IMR-90 (cell line): ENCODE results near the gene TMEM126B. TPM values are rescaled to one million over a fixed set of nuclear protein-coding genes. Genes with fewer than 3 reads are reported as not detected.

Experiments
- ATAC-seq: fragments of 200-7000 bp; cut with Tn5 transposase; 2 replicates; pipeline ENCODE4 v1.9.1; 2020; ENCODE audit warnings: low read depth, mild to moderate bottlenecking, moderate library complexity
- BruUV-seq: library from RNA; stranded (reverse); fragments of 400-500 nt; replicated peaks from 2 replicates; lab custom pipeline; 2021; lab: Mats Ljungman, UMichigan
- CTCF ChIA-PET: fragments of 300-600 bp; formaldehyde crosslinking; extraction: SDS; loops from one replicate; lab custom pipeline; 2021; ENCODE audit warnings: antibody characterized with exemption; lab: Yijun Ruan, JAX
- POLR2A ChIA-PET: fragments of 300-600 bp; sonication (Branson Sonifier 250); formaldehyde crosslinking; loops from one replicate; lab custom pipeline; 2022; ENCODE audit warnings: antibody characterized with exemption; ENCODE audit not compliant: unreplicated experiment; lab: Charles Lee
- DNase-seq: peaks from one replicate; pipeline ENCODE4 v3.0.0; 2013
- H2AFZ ChIP-seq: replicated peaks from 2 replicates; pipeline ENCODE3; 2013; ENCODE audit warnings: low read length, mild to moderate bottlenecking; ENCODE audit not compliant: poor library complexity
- H2AK5ac ChIP-seq: 2 replicates; pipeline ENCODE4 v1.6.1; 2013; ENCODE audit warnings: low read depth, low read length, inconsistent platforms
- H2AK9ac ChIP-seq: replicated peaks from 2 replicates; pipeline ENCODE3; 2013; ENCODE audit warnings: mild to moderate bottlenecking, low read depth, low read length, moderate library complexity; ENCODE audit not compliant: poor library complexity
- H2BK120ac ChIP-seq: 2 replicates; pipeline ENCODE4 v1.6.1; 2013; ENCODE audit warnings: low read depth, low read length, inconsistent platforms
- H2BK15ac ChIP-seq: 3 replicates; pipeline ENCODE4 v1.6.1; 2013; ENCODE audit warnings: low read depth, low read length, inconsistent platforms
- H2BK20ac ChIP-seq: 2 replicates; pipeline ENCODE4 v1.6.1; 2013; ENCODE audit warnings: low read depth, mild to moderate bottlenecking, inconsistent platforms, low read length, moderate library complexity
- H2BK5ac ChIP-seq: 2 replicates; pipeline ENCODE4 v1.6.1; 2013; ENCODE audit warnings: mild to moderate bottlenecking, low read depth, low read length, inconsistent platforms; ENCODE audit not compliant: poor library complexity, severe bottlenecking
- H3K14ac ChIP-seq: replicated peaks from 2 replicates; pipeline ENCODE4 v1.6.1; 2013; ENCODE audit warnings: low read depth, low read length, inconsistent platforms
- H3K18ac ChIP-seq: 2 replicates; pipeline ENCODE4 v1.6.1; 2013; ENCODE audit warnings: low read depth, low read length, control low read depth
- H3K23ac ChIP-seq: 2 replicates; pipeline ENCODE4 v1.6.1; 2013; ENCODE audit warnings: low read depth, low read length, inconsistent platforms
- H3K27ac ChIP-seq: 2 replicates; pipeline ENCODE4 v1.5.1; 2013; ENCODE audit warnings: mild to moderate bottlenecking, control low read depth, low read length; ENCODE audit not compliant: insufficient read depth
- H3K27me3 ChIP-seq: 2 replicates; pipeline ENCODE4 v1.6.1; 2013; ENCODE audit warnings: low read length; ENCODE audit not compliant: control insufficient read depth, insufficient read depth
- H3K36me3 ChIP-seq: 2 replicates; pipeline ENCODE4 v1.6.1; 2013; ENCODE audit warnings: low read length, mixed read lengths; ENCODE audit not compliant: control insufficient read depth, insufficient read depth
- H3K4ac ChIP-seq: 2 replicates; pipeline ENCODE4 v1.6.1; 2013; ENCODE audit warnings: low read depth, low read length, inconsistent platforms
- H3K4me1 ChIP-seq: 2 replicates; pipeline ENCODE4 v1.6.1; 2013; ENCODE audit warnings: low read length, mixed read lengths; ENCODE audit not compliant: control insufficient read depth, insufficient read depth
- H3K4me2 ChIP-seq: 2 replicates; pipeline ENCODE4 v1.6.1; 2013; ENCODE audit warnings: low read depth, mild to moderate bottlenecking, control low read depth, low read length, moderate library complexity
- H3K4me3 ChIP-seq: 2 replicates; pipeline ENCODE4 v1.5.1; 2013; ENCODE audit warnings: low read depth, mild to moderate bottlenecking, control low read depth, low read length, moderate library complexity; ENCODE audit not compliant: insufficient read depth
- H3K56ac ChIP-seq: 2 replicates; pipeline ENCODE4 v1.6.1; 2013; ENCODE audit warnings: low read length, inconsistent platforms; ENCODE audit not compliant: insufficient read depth; ENCODE audit errors: extremely low read depth
- H3K79me1 ChIP-seq, 2 experiments: 2 replicates each; pipeline ENCODE4 v1.6.1; 2013; ENCODE audit warnings: low read length in 2 of 2, inconsistent platforms in 1 of 2, low read depth in 1 of 2
- H3K9ac ChIP-seq: 2 replicates; pipeline ENCODE4 v1.6.1; 2013; ENCODE audit warnings: low read depth, low read length, control low read depth
- H3K9me1 ChIP-seq: 2 replicates; pipeline ENCODE4 v1.6.1; 2013; ENCODE audit warnings: low read length, inconsistent platforms; ENCODE audit not compliant: insufficient read depth
- H3K9me3 ChIP-seq: 2 replicates; pipeline ENCODE4 v1.6.1; 2013; ENCODE audit warnings: low read length; ENCODE audit not compliant: control insufficient read depth, insufficient read depth
- H4K20me1 ChIP-seq: 2 replicates; pipeline ENCODE4 v1.6.1; 2013; ENCODE audit warnings: low read length, inconsistent platforms; ENCODE audit not compliant: insufficient read depth
- H4K5ac ChIP-seq: 2 replicates; pipeline ENCODE4 v1.6.1; 2013; ENCODE audit warnings: mild to moderate bottlenecking, low read depth, low read length, control low read depth
- H4K8ac ChIP-seq, 2 experiments: 2 replicates each; pipeline ENCODE4 v1.6.1; 2013; ENCODE audit warnings: low read depth in 2 of 2, low read length in 2 of 2, control low read depth in 1 of 2, inconsistent platforms in 1 of 2
- H4K91ac ChIP-seq: 2 replicates; pipeline ENCODE4 v1.6.1; 2013; ENCODE audit warnings: low read depth, low read length, inconsistent platforms; ENCODE audit not compliant: insufficient read depth
- FOS ChIP-seq: fragments of 150-350 bp; IDR thresholded peaks from 2 replicates; pipeline ENCODE4 v1.6.1; 2016; ENCODE audit warnings: low read depth, low read length
- MAZ ChIP-seq: IDR thresholded peaks from 2 replicates; pipeline ENCODE4 v1.6.1; 2012; ENCODE audit warnings: low read depth, mild to moderate bottlenecking, low read length, improper control_type of control experiment, moderate library complexity, borderline replicate concordance
- MXI1 ChIP-seq: IDR thresholded peaks from 2 replicates; pipeline ENCODE4 v1.6.1; 2012; ENCODE audit warnings: low read depth, mild to moderate bottlenecking, low read length, moderate library complexity, borderline replicate concordance
- NFE2L2 ChIP-seq: fragments of 150-350 bp; IDR thresholded peaks from 2 replicates; pipeline ENCODE4 v1.6.1; 2016; ENCODE audit warnings: low read depth, mild to moderate bottlenecking, low read length
- USF2 ChIP-seq: fragments of 150-350 bp; IDR thresholded peaks from 2 replicates; pipeline ENCODE4 v1.6.1; 2017; ENCODE audit warnings: mild to moderate bottlenecking, antibody characterized with exemption, low read length, low read depth
- WGBS, 2 experiments: methylation state at CpG; one replicate each; pipeline versions ENCODE4 v1.1.5 to v1.1.7; 2013; ENCODE audit warnings: missing lambda C conversion rate in 2 of 2; ENCODE audit not compliant: insufficient read length in 1 of 2; ENCODE audit errors: extremely low coverage in 2 of 2; 5-methylcytosine and 5-hydroxymethylcytosine counted together
- dilution Hi-C: fragments of 300-500 bp; cut with HindIII; formaldehyde crosslinking; loops from one replicate; pipeline ENCODE4 v1.14.3; 2018; ENCODE audit warnings: low sequenced_read_pairs; ENCODE audit not compliant: unreplicated experiment
- in situ Hi-C: fragments of 300-500 bp; cut with MboI; formaldehyde crosslinking; loops from 3 replicates; pipeline ENCODE4 v1.14.3; 2019; ENCODE audit warnings: low sequenced_read_pairs, inconsistent platforms, mixed read lengths
- intact Hi-C: fragments of 100-400 bp; cut with micrococcal nuclease; formaldehyde crosslinking; loops from 2 replicates; pipeline ENCODE4 v1.10.0; 2022
- polyA plus RNA-seq, 3 experiments: library from polyadenylated mRNA; depleted of rRNA; stranded (reverse); fragments of >200 nt; gene quantifications; 2 replicates each; pipeline ENCODE4 v1.2.3, GENCODE V29; 2012; ENCODE audit warnings: low replicate concordance in 1 of 3
- total RNA-seq: library from RNA; depleted of rRNA; stranded (reverse); fragments of >200 nt; gene quantifications from 2 replicates; pipeline ENCODE4 v1.2.3, GENCODE V29; 2012

The TMEM126B gene
- total and polyA plus RNA-seq, 2 of the 4 experiments (the other 2 are of a cell fraction), result 44.6 to 56.8 TPM

GRCh38 chr11:85599083-85599482 lies 29.3 kb upstream of the TMEM126B start:
- no peak overlapping the region for H3K56ac ChIP-seq
- no peak overlapping the region for H3K4me2 ChIP-seq
- H4K20me1 ChIP-seq, result no peaks in the 10 kb centered on the region
- WGBS, 2 experiments, result no CpG with 5 or more reads among the region's 5 CpGs
- H2AFZ ChIP-seq, result no peak overlapping the region
- no peak overlapping the region for H3K27ac ChIP-seq
- no peaks in the 10 kb centered on the region for H3K79me1 ChIP-seq
- H3K18ac ChIP-seq, result no peak overlapping the region
- H3K4ac ChIP-seq, result no peak overlapping the region
- H4K5ac ChIP-seq, result no peak overlapping the region
- no peaks in the 10 kb centered on the region for H3K36me3 ChIP-seq
- H4K91ac ChIP-seq, result no peak overlapping the region
- no peak overlapping the region for H4K8ac ChIP-seq
- H2BK15ac ChIP-seq, result no peak overlapping the region
- H3K9me3 ChIP-seq, result no peaks in the 10 kb centered on the region
- H3K27me3 ChIP-seq, result no peaks in the 10 kb centered on the region; the same call in 1 of the 2 replicates
- TF ChIP-seq NFE2L2 (no peak), MXI1 (no peak), MAZ (no peak), FOS (no peak), USF2 (no peak)
- in situ Hi-C loops (loop anchor here (25.0 kb wide), 1 partner anchor 1762 kb away; no protein-coding TSS in a partner anchor), intact Hi-C loops (loop anchor here (5.0 kb wide), 1 partner anchor 693 kb away; no protein-coding TSS in a partner anchor), dilution Hi-C loops (no loop called here)
- BruUV-seq, result no TSS peak
- ChIA-PET POLR2A (no interaction called here), CTCF (no interaction called here)
- H2AK5ac ChIP-seq, result no peak overlapping the region
- H2BK20ac ChIP-seq, result no peak overlapping the region
- H3K4me1 ChIP-seq, result no peaks in the 10 kb centered on the region
- no peak overlapping the region for H2AK9ac ChIP-seq
- DNase-seq, result no peak
- H3K23ac ChIP-seq, result no peak overlapping the region
- H3K14ac ChIP-seq, result no peak overlapping the region
- no peak overlapping the region for H2BK120ac ChIP-seq
- no peak for ATAC-seq
- no peak overlapping the region for H3K9ac ChIP-seq
- no peaks in the 10 kb centered on the region for H3K9me1 ChIP-seq
- H2BK5ac ChIP-seq, result no peak overlapping the region
- no peak overlapping the region for H3K4me3 ChIP-seq
